Measurements from ENCODE around the gene CGREF1.

GRCh38 chr2:27089111-27089954, 29.6 kb downstream of the CGREF1 start:
- TF ChIP-seq, protein P1, sequence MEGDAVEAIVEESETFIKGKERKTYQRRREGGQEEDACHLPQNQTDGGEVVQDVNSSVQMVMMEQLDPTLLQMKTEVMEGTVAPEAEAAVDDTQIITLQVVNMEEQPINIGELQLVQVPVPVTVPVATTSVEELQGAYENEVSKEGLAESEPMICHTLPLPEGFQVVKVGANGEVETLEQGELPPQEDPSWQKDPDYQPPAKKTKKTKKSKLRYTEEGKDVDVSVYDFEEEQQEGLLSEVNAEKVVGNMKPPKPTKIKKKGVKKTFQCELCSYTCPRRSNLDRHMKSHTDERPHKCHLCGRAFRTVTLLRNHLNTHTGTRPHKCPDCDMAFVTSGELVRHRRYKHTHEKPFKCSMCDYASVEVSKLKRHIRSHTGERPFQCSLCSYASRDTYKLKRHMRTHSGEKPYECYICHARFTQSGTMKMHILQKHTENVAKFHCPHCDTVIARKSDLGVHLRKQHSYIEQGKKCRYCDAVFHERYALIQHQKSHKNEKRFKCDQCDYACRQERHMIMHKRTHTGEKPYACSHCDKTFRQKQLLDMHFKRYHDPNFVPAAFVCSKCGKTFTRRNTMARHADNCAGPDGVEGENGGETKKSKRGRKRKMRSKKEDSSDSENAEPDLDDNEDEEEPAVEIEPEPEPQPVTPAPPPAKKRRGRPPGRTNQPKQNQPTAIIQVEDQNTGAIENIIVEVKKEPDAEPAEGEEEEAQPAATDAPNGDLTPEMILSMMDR (conservative IDR thresholded peaks at IDR 0.05; ENCODE audit: low read length), result no peak
- no peak for TF ChIP-seq EZH2phosphoT487 (IDR thresholded peaks at IDR 0.05; ENCODE audit: borderline replicate concordance, low read depth, low read length)
